ENCODE results near the gene TMEM53.

The TMEM53 gene

DNA sequence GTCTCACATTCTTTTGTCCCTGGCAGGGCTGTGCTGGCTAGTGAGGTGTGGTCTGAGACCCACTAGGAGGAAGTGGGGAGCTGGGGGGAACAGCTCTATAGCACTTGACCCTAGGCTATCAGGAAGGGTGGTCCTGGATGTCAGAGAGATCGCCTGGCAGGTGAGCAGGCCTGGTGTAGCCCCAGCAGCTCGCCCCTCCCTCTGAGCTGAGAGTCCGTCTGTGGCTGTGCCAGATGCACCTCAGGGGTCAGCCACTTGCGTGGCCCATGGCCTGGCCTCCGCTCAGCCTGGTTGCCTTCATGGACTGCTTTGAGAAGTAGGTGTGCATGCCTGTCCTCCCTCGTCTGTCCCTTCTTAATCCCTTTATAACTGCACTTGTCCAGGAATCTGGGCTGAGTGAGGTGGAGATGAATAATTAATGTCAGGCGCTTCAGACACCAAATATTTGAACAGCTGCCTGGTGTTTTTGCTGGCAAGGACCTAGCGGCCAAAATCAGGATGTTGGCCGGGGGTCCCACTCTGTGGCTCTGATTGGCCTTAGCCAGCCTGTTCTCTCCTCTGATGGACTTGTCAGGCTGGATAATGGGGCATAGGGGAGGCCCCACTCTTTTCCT, 30.5 kb downstream of the TMEM53 start:
- in situ Hi-C loops (cut with HindIII; ENCODE audit: low sequenced_read_pairs): no loop called here
- no peak overlapping the region for H3K4me3 ChIP-seq (ENCODE audit: low read depth, low read length)
- DNase-seq (ENCODE audit: low read depth, low spot score): peak; percentile 24
- TF ChIP-seq, protein P1, sequence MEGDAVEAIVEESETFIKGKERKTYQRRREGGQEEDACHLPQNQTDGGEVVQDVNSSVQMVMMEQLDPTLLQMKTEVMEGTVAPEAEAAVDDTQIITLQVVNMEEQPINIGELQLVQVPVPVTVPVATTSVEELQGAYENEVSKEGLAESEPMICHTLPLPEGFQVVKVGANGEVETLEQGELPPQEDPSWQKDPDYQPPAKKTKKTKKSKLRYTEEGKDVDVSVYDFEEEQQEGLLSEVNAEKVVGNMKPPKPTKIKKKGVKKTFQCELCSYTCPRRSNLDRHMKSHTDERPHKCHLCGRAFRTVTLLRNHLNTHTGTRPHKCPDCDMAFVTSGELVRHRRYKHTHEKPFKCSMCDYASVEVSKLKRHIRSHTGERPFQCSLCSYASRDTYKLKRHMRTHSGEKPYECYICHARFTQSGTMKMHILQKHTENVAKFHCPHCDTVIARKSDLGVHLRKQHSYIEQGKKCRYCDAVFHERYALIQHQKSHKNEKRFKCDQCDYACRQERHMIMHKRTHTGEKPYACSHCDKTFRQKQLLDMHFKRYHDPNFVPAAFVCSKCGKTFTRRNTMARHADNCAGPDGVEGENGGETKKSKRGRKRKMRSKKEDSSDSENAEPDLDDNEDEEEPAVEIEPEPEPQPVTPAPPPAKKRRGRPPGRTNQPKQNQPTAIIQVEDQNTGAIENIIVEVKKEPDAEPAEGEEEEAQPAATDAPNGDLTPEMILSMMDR (IDR thresholded peaks at IDR 0.05; ENCODE audit: low read depth, low read length): no peak

DNA sequence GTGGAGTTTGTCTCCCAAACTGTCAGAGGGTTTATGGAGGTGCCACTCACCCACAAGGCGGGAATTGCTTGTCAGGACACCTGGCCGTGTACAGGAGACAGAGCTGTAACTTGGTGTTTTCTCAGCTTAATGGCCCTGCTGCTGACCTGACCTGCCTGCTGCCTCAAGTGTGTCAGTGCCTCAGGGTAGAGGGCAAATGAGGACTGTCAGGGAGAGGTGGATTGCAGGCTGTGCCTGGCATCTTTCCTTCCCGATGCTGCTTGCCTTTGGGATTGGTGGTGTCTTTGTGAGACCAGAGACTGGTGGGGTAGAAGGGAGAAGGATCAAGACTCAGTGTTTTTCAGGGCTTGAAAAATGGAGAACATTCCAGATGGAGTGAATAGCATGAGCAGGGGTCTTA, 31.4 kb downstream of the TMEM53 start:
- TF ChIP-seq, protein P1 (IDR thresholded peaks at IDR 0.05; ENCODE audit: low read depth, low read length): no peak
- DNase-seq (ENCODE audit: low read depth, low spot score): no peak
- in situ Hi-C loops (cut with HindIII; ENCODE audit: low sequenced_read_pairs): no loop called here
- H3K4me3 ChIP-seq (ENCODE audit: low read depth, low read length): no peak overlapping the region

DNA sequence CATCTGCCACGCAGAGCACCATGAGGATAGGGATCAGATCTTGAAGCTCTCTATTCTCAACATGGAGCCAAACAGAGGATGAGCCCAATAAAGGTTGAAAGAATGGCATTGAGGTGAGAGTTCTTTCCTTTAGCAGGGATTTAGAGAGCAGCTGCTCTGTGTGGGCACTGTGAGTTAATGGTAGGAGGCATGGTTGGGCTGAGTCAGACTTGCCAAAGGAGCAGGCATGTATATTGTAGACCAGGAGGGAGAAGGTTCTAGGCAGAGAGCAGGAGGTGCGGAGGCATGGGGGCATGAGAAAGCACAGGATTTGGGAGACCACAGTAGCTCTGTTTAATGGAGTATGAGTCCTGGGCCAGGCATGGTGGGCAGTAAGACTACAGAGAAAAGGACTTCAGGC, 32.0 kb downstream of the TMEM53 start:
- in situ Hi-C loops (cut with HindIII; ENCODE audit: low sequenced_read_pairs): no loop called here
- no peak for DNase-seq (ENCODE audit: low read depth, low spot score)
- TF ChIP-seq, protein P1 (IDR thresholded peaks at IDR 0.05; ENCODE audit: low read depth, low read length): no peak
- H3K4me3 ChIP-seq (ENCODE audit: low read depth, low read length): no peak overlapping the region

DNA sequence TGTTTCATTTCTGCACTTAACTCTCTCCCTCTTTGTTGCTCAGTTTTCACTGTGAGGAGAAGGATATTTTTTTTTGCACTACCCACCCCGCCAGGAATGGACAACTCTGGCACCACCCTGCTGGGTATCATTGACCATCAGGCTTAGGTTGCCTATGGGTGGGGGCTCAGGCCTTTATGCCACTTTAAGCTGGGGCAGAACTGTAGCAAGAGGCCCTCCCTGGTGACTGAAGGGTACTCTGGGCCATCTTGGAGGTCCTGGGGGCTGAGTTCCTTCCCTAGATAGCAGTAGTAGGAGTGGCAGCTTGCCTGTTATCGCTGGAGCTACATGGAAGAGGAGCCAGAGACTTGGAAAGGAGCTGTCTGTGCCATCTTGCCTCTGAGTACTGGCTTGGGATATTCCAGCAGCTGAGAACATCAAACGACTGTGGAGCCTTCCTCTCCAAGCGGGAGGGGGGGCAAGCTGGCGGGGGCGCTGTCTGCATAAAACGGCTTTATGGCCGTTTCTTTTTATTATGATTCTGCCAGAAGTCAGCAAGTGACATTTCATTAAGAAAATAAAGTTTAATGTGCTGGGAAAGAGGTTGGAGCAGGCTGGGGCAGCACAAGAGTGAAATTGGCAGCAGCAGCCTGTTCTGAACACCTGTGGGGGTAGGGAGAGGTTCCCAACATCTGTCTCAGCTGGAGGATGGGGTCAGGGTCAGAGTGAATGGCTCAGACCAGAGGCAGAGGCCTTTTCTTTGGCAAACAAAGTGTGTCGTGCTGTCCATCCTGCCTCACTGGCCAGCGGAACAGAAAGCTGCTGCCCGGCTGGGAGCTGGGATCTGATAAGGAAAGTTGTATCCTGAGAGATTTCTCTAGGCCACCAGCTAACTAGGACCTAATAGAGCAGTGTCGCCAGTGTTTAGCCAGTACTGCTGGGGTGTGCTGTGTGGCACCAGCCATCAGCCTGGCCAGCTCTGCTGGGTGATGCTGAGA, 32.9 kb downstream of the TMEM53 start:
- in situ Hi-C loops (cut with HindIII; ENCODE audit: low sequenced_read_pairs): no loop called here
- H3K4me3 ChIP-seq (ENCODE audit: low read depth, low read length): no peak overlapping the region
- TF ChIP-seq, protein P1 (IDR thresholded peaks at IDR 0.05; ENCODE audit: low read depth, low read length): no peak
- DNase-seq (ENCODE audit: low read depth, low spot score): no peak

DNA sequence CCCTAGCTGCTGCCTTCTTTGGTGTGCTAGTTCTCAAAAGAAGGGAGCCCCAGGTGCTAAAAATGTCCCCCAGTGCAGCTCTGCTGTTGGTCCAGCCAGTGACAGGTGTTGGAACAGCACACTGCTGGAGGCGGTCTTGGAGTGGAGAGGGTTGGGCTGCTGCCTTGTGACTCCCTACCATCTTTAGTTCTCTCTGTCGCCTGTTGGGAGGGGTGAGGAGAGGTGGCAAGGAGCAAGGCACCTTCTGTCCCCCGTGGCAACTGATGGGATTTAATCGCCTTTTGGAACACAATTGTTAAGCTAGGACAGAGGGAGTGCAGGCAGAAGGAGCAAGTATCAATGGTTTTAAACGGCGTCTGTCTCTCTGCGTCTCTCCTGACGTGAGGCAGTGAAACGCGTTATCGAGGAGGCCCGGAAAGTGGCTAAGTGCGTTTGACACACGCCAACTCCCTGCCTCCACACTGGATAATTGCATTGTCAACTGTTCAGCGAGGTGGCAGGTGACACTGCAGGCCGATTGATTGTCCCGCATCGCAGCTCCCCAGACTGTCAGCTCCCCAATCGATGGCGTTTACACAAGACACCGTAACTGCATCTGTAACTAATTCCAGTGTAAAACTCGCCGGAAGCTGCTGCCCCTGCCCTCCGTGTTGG, 34.0 kb downstream of the TMEM53 start:
- TF ChIP-seq, protein P1 (IDR thresholded peaks at IDR 0.05; ENCODE audit: low read depth, low read length): no peak
- H3K4me3 ChIP-seq (ENCODE audit: low read depth, low read length): no peak overlapping the region
- in situ Hi-C loops (cut with HindIII; ENCODE audit: low sequenced_read_pairs): no loop called here
- no peak for DNase-seq (ENCODE audit: low read depth, low spot score)

DNA sequence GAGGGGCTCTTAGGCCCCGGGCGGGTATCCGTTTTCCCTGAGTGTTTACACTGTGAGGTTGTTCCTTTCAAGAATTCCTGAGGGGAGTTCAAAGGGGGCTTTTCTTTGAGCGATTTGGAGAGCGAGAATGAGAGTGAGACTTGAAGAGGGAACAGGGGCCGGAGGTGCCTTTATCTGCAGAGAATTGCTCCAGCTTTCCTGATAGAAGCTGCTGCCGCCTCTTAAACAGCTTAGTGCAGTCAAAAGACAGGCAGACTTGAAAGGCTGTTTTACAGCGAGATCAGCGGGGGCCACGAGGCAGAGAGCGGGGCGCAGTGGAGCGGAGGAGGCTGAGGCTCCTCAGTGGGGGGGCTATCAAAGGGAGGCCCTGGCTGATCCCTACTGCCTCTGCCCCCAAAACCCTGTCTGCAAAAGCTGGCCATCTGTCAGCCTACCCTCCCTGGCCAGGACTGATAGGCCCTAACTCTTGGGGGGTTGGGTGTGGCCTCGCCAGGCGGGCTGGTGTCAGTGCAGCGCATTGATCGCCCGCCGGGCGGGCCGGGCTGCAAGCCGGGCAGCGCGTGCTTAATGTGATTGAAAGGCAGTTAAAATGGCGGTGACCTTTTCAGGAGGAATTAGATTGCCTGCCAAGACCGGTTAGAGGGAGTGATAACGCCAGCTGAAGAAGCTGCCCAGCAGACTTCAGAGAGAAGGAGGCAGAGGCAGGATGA, 36.4 kb downstream of the TMEM53 start:
- TF ChIP-seq, protein P1 (IDR thresholded peaks at IDR 0.05; ENCODE audit: low read depth, low read length): no peak
- in situ Hi-C loops (cut with HindIII; ENCODE audit: low sequenced_read_pairs): no loop called here
- H3K4me3 ChIP-seq (ENCODE audit: low read depth, low read length): no peak overlapping the region
- DNase-seq (ENCODE audit: low read depth, low spot score): no peak
